ENCODE results near the gene NAXD.

DNA sequence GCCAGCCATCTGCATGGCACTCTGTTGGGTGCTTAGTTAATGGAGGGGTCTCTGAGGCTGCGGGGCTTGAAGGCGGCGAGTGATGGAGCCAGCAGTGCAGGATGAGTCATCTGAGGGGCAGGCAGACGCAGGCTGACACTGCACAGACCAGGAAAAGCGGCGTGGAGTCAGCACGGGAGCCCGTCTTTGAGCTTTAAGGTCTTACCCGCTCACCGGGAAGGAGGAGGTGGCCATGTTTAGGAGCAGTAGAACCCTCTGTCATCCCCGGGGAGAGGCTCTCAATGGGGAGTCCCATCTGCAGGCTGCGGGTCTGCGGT is 13.1 kb downstream of the NAXD start:
- no peak for TF ChIP-seq CTCF (IDR thresholded peaks at IDR 0.05)
- TF ChIP-seq POLR2A (IDR thresholded peaks at IDR 0.05): no peak
